HG03095 (cell line): ENCODE results near the gene EXD3.
"Not testable (repeated sequence)": the region's sequence is repeated elsewhere in the genome, so short reads cannot be mapped to it uniquely, and the experiment has no call there.

Experiments
- ATAC-seq: cut with Tn5 transposase; IDR thresholded peaks from one replicate; pipeline ENCODE4 v1.9.1; 2021; ENCODE audit warnings: moderate library complexity; ENCODE audit not compliant: unreplicated experiment

Gene EXD3

DNA sequence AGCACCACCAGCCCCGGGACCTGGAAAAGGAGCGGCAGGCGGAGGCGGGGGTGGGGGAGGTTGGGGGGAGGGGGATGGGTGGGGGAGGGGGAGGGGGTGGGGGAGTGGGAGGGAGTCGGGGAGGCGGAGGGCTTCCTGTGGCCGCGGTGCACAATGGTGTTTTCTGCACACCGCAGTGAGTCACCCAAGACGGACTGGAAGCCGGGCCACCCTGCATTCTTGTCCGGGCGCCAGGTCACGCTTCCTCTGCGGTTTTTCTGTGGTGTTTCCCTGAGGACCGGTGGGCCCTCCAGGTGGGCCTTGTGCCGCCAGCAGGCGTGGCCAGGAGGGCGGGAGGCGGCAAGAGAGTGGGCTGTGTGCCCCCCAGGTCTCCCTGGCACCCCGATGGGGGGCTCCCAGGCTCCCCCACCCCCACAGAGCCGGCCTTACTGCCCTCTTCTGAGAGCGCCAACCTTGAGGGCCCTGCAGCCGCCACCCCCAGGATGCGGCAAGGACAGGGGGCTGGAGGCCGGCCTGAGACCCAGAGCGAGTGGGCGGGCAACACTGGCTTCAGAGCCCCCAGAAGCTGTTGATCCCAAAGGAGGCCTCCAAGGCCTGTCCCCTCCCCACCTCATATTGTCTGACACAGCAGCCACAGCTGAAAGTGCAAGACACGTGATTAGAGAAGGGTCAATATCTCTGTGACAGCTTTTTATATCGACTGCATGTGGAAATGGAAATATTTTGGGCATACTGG lies 11.1 kb downstream of the EXD3 start:
- no peak for ATAC-seq

GRCh38 chr9:137411260-137411644 lies 11.7 kb downstream of the EXD3 start:
- no peak for ATAC-seq

- no peak for ATAC-seq
Measured at GRCh38 chr9:137410891-137411249, 12.1 kb downstream of the EXD3 start.

GRCh38 chr9:137410236-137410890 lies 12.6 kb downstream of the EXD3 start:
- not testable (repeated sequence) for ATAC-seq

DNA sequence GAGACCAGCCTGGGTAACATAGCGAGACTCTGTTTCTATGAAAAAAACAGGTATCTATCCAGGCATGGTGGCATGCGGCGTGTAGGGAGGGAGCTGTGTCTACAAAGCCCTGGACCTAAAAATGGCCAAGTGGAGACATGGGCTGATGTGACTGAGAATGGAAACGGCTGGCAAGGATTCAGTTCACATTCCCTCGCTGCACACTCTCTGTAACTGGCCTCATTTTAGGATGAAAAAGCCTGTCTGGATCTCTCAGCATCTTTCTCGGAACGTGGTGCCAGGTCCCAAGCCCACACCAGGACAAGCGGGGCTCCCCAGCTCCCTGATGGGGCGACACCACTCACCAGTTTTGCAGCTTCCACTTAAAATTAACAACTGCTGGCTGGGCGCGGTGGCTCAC lies 13.4 kb downstream of the EXD3 start:
- no peak for ATAC-seq

- ATAC-seq: no peak
Measured at GRCh38 chr9:137408651-137409405, 14.1 kb downstream of the EXD3 start.

- ATAC-seq: no peak
Measured at GRCh38 chr9:137407590-137408300, 15.2 kb downstream of the EXD3 start.

DNA sequence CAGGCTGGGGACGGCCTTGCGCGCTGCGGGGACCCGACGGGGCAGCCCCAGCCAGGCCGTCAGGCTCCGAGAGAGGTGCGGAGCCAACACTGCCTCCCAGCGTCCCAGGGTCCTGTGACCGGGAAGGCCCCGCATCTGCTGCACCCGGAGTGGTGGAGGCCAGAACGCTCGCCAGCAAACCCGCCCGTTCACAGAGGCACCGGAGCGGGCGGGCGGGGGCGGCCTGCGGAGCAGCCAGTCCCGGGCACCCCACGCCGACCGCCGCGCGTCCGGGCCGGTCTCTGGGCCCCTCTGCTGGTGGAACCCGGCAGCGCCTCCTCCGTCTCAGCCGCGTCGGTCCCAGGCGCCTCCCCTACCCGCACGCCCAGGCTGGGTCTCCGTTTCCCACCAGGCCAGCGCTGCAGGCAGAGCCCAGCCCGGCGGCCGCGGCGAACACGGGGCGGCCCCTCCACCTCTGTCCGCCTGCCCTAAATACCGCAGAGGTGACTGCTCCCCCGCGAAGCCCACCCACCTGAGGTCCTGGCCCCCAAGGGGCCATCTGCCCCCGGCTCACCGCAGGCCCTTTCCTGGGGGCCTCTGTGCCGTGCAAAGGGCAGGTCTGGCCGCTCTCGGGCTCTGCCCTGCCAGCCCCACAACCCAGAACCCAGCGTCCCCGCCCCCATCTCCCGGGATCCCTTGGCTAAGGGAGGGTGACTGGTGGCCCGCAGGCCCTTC lies 15.9 kb downstream of the EXD3 start:
- no peak for ATAC-seq

GRCh38 chr9:137406085-137406760 lies 16.7 kb downstream of the EXD3 start:
- ATAC-seq: no peak

- no peak for ATAC-seq
Measured at GRCh38 chr9:137405677-137406081, 17.3 kb downstream of the EXD3 start.

- ATAC-seq: no peak
Measured at GRCh38 chr9:137404961-137405567, 17.9 kb downstream of the EXD3 start.

GRCh38 chr9:137403269-137403668 lies 19.7 kb downstream of the EXD3 start:
- ATAC-seq: no peak

DNA sequence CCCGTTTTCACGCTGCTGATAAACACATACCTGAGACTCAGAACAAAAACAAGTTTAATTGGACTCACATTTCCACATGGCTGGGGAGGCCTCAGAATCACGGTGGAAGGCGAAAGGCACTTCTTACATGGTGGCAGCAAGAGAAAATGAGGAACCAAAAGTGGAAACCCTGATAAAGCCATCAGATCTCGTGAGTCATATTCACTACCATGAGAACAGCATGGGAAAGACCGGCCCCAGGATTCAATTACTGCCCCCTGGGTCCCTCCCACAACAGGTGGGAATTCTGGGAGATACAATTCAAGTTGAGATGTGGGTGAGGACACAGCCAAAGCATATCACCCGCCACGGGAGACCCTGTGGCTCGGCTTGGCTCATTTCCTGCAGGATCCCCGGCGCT lies 20.2 kb downstream of the EXD3 start:
- ATAC-seq: no peak

- no peak for ATAC-seq
Measured at GRCh38 chr9:137398561-137399468, 24.1 kb downstream of the EXD3 start.

DNA sequence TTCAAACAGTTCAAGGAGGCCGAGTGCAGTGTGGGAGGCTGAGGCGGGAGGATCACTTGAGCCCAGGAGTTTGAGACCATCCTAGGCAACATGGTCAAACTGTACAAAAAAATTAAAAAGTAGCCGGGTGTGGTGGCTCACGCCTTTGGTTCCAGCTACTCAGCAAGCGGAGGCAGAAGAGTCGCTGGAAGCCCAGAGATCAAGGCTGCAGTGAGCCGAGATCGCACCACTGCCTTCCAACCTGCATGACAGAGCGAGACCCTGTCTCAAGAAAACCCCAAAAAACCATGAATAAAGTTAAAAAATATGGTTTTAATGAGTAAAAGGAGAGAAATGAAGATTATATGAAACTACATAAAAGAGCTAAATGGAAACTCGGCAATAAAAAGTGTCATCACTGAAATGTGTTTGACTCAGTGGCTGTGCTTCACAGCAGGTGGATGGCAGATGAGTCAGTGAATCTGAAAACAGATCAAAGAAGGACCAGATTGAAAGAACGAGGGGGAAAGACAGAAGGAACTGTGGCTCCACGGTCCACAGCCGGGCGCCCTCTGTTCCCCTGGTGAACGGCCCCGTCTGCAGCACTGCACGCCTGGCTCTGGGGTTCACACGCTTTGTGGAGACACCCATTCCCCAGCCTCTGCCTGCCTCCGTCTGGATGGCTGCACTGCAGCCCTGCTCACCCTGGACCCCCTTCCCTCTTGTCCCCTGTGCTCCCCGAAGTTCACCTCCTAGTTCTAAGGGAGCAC lies 25.1 kb downstream of the EXD3 start:
- ATAC-seq: no peak

GRCh38 chr9:137396634-137397367 lies 26.2 kb downstream of the EXD3 start:
- ATAC-seq: no peak

- no peak for ATAC-seq
Measured at GRCh38 chr9:137396227-137396626, 26.7 kb downstream of the EXD3 start.

DNA sequence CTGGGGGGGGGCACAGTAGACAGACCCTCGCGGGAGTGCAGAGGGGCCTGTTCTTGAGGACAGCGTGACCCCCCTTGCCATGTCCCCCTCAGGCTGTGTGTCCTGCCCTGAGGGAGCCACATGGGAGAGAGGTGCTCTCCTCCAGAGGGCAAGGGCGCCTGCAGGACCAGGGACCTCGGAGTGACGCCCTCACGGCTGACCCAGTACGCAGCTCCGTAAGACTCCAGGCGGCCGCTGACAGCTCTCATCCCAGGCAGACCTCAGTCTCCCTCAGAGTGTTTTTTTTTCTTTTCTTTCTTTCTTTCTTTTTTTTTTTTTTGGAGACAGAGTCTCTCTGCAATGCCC lies 27.3 kb downstream of the EXD3 start:
- no peak for ATAC-seq
